GM19372 (cell line): ENCODE results near the gene ITPK1.

Experiments used
- ATAC-seq: cut with Tn5 transposase; IDR thresholded peaks from one replicate; pipeline ENCODE4 v1.9.1; 2021; ENCODE audit warnings: mild to moderate bottlenecking, low read depth, moderate library complexity; ENCODE audit not compliant: unreplicated experiment

Gene ITPK1

GRCh38 chr14:92916201-92916600 is 199.5 kb downstream of the ITPK1 start:
- no peak for ATAC-seq

DNA sequence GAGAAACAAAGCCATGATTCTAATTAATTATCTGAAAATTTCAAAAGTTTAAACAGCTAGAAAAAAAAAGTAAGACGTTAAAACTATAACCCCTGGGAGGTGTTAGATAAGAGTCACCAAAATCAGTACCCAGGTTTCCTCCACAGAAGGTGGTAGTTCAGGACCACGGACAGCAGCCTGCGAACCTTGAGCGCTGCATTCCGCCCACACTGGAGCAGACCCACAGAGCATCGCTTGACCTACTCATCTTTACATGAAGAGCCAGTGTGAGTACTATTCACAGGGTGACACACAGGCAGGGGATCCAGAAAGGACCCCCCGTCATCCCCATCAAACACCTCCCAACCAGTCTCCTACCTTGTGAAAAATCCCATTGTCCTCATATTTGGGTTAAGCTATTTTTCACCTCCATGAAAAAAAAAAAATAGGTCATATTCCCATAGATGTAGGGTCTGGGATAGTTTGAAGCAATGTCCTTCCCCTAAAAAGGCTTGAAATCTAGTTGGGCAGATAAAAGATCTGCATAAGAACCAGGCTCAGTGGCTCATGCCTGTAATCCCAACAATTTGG is 201.6 kb downstream of the ITPK1 start:
- no peak for ATAC-seq

- no peak for ATAC-seq
Observed at GRCh38 chr14:92907316-92907911, 208.3 kb downstream of the ITPK1 start.

- ATAC-seq, result no peak
Observed at GRCh38 chr14:92906823-92907222, 208.9 kb downstream of the ITPK1 start.

DNA sequence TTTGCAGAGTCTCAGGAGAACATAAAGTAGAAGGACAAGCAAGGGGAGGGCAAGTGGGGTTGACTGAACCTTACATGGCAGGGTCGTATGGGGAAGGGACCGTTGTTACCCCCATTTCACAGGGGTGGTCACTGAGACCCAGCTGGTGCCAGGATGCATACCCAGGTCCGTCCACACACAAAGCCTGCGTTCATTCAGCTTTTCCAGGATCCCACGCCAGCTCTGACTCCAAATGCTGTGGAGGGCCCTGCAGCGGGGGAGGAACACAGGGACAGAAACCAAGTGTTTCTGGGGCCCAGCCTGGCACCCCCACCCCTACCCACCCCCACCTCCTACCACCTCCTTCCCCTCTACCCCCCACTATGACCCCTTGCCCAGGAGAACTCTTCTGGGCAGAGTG is 209.3 kb downstream of the ITPK1 start:
- no peak for ATAC-seq

GRCh38 chr14:92905667-92906066 is 210.1 kb downstream of the ITPK1 start:
- no peak for ATAC-seq

DNA sequence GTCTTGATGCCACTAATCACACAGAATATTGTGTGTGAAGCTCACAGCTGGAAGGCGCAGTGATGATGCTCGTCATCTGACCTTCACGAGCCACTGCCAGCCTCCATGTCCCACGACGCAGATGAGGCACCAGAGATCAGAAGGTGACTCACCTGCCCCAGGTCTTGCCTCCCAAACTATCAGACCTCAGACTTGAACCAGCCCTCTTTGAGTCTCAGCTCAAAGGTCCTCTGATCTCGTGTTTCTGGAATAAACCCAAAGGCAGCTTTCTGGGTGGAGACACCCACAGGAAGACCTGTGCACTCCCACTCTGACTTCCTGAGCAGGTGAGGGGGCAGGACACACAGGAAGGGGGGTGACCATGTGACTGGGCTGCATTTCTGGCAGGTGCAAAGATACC is 212.4 kb downstream of the ITPK1 start:
- ATAC-seq, result no peak

DNA sequence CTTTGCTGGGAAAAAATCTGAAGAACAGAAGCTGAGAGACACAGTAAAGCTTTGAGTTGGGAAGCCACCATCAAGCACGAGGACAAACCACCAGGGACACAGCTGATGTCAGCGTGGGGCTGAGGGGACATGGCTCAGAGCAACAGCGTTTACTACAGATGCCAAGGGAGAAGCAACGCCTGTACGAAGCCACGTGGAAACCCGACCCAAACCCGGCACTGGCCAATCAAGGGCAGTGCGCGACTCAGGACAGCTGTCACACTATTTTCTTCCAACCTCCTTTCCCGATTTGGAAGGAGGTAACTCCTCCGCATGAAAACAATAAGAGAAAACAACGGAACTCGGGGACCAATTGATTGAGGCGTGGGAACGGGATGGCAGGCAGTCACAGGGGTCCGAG is 213.0 kb downstream of the ITPK1 start:
- no peak for ATAC-seq

- no peak for ATAC-seq
Observed at GRCh38 chr14:92902191-92902590, 213.5 kb downstream of the ITPK1 start.

DNA sequence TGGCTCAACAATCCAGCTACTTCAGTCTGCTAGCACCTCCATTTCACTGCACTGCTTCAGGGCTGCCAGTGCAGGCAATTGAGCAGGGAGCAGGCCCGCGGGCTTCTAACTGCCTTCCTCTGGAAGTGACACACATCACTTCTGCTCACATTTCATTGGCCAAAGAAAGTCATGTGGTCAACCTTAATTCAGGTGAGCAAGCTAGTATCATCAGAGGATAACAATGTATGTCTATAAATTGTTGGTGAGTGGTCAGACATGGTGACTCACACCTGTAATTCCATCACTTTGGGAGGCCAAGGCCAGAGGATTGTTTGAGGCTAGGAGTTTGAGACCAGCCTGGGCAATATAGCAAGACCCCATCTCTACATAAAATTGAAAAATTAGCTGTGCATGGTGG is 215.1 kb downstream of the ITPK1 start:
- no peak for ATAC-seq

- ATAC-seq, result no peak
Observed at GRCh38 chr14:92898566-92899131, 217.1 kb downstream of the ITPK1 start.

DNA sequence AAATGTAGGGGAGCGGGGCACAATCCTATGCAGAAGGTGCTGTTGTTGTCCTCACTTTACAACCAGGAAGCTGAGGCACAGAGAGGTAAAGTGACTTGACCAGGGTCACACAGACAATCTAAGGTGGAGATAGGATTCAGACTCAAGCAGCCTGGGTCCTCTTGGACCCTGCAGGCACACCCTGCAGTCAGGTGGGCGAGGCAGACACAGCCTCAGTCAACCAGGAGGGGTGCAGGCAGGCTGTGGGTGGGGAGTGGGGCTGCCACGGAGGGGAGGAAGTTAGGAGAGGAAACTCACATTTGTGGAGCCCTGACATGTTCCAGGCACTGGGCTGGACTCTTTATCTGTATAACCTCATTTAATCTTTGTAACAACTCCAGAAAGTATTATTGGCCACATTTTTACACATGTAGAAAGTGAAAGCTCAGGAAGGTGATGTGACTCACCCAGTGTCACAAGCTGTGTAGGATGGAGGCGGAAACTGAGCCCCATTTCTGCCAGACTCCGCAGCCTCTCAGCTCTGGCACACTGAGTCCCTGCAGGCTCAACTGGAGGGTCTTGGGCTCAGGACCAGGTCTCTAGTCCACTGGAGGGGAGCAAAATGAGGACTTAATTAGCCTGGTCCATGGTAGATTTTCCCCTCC is 217.7 kb downstream of the ITPK1 start:
- no peak for ATAC-seq

GRCh38 chr14:92895352-92895878 is 220.3 kb downstream of the ITPK1 start:
- no peak for ATAC-seq

DNA sequence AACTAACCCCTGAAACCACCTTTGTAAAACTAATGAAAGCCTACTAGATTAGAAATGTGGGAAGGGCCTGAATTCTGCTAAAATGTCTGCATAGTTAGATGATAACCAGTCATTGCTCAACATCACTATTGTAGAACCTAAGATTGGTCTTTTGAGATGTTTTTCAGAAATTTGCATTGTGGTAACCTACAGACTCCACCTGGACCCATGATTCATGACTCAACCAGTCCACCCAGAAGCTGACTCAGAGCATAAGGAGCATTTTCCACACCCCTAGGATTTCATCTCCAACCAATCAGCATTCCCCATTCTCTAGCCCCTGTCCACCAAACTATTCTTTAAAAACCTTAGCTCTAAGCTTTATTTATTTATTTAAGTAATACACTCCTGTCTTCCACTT is 223.1 kb downstream of the ITPK1 start:
- ATAC-seq, result no peak

GRCh38 chr14:92890830-92891588 is 224.7 kb downstream of the ITPK1 start:
- ATAC-seq, result no peak

DNA sequence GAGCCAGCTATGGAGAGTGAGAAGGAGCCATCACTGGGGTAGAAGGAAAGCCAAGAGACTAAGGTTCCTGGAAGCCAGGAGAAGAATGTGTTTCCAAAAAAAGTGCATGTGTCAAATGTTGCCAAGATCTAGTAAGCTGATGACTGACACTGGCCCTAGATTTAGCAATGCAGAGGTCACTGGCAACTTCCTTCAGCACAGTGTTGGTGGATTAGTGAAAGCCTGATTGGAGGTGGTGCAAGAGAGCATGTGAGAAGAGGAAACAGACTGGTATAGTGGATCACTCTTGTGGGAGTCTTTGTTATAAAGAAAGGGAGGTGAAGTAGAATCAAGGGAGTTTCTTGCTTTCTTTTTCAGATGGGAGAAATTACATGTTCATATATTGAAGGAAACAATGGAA is 226.8 kb downstream of the ITPK1 start:
- no peak for ATAC-seq

DNA sequence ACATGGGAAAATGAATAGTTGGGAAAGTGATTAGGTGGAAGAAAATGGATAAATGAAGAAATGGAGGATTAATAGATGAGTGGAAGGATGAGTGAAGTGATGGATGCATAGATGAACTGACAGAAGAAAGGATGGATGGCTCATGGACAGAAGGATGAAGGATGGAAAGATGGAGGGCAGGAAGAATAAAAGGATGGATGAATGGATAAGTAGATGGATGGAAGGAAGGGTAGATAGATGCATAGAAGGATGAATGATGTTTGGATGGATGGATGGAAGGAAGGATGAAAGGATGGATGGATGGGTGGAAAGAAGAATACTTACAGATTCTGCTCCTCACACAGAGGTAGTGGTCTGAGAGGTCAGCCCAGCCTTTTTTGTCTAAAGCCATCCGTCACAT is 228.6 kb downstream of the ITPK1 start:
- ATAC-seq, result no peak
